ENCODE results near the gene AP1B1.

- TF ChIP-seq, protein P1, sequence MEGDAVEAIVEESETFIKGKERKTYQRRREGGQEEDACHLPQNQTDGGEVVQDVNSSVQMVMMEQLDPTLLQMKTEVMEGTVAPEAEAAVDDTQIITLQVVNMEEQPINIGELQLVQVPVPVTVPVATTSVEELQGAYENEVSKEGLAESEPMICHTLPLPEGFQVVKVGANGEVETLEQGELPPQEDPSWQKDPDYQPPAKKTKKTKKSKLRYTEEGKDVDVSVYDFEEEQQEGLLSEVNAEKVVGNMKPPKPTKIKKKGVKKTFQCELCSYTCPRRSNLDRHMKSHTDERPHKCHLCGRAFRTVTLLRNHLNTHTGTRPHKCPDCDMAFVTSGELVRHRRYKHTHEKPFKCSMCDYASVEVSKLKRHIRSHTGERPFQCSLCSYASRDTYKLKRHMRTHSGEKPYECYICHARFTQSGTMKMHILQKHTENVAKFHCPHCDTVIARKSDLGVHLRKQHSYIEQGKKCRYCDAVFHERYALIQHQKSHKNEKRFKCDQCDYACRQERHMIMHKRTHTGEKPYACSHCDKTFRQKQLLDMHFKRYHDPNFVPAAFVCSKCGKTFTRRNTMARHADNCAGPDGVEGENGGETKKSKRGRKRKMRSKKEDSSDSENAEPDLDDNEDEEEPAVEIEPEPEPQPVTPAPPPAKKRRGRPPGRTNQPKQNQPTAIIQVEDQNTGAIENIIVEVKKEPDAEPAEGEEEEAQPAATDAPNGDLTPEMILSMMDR (IDR thresholded peaks at IDR 0.05; ENCODE audit: low read depth, low read length), result no peak
- no peak for TF ChIP-seq EZH2phosphoT487 (IDR thresholded peaks at IDR 0.05; ENCODE audit: low read depth)
Measured at GRCh38 chr22:29342177-29342576, 46.2 kb downstream of the AP1B1 start.

Data from OCI-LY3 (cell line).